Progenitor cell of endocrine pancreas (in vitro differentiated cells): ENCODE data around the gene SLC27A1. TPM values are rescaled to one million over a fixed set of nuclear protein-coding genes. Genes with fewer than 3 reads are reported as not detected.
A peak's percentile ranks its signal among the peaks of the same experiment; 100 is the strongest.

Experiments
- DNase-seq: peaks from one replicate; pipeline ENCODE4 v3.0.0; 2021; ENCODE audit warnings: low spot score; ENCODE audit not compliant: unreplicated experiment
- H3K27ac Mint-ChIP-seq: 2 replicates; pipeline ENCODE4 v1.8.0; 2021; ENCODE audit warnings: mild to moderate bottlenecking, moderate library complexity, mixed read lengths
- H3K27me3 Mint-ChIP-seq: 2 replicates; pipeline ENCODE4 v1.8.0; 2021; ENCODE audit warnings: mixed read lengths
- H3K36me3 Mint-ChIP-seq: 2 replicates; pipeline ENCODE4 v1.8.0; 2022; ENCODE audit warnings: mixed read lengths; ENCODE audit not compliant: insufficient read depth
- H3K4me1 Mint-ChIP-seq: 2 replicates; pipeline ENCODE4 v1.8.0; 2021; ENCODE audit warnings: low read depth, mixed read lengths
- H3K4me3 Mint-ChIP-seq: 2 replicates; pipeline ENCODE4 v1.8.0; 2021; ENCODE audit warnings: low read depth, mild to moderate bottlenecking, moderate library complexity, mixed read lengths
- H3K9me3 Mint-ChIP-seq: 2 replicates; pipeline ENCODE4 v1.8.0; 2021; ENCODE audit warnings: low read depth, mixed read lengths
- CTCF ChIP-seq: fragments of 200-600 bp; sonication (generic); IDR thresholded peaks from one replicate; pipeline ENCODE4 v1.5.0; 2021; ENCODE audit warnings: antibody characterized with exemption, mild to moderate bottlenecking; ENCODE audit not compliant: unreplicated experiment
- total RNA-seq: library from RNA; stranded (reverse); gene quantifications from 2 replicates; pipeline ENCODE4 v1.2.1, GENCODE V29; 2021

SLC27A1 gene
- total RNA-seq, 1 donor from 2014 or later = 19.8 TPM

GRCh38 chr19:17431417-17431816 lies 38.9 kb upstream of the SLC27A1 start:
- Mint-ChIP-seq H3K36me3 (no peaks in the 10 kb centered on the region), H3K27me3 (no peaks in the 10 kb centered on the region), H3K4me3 (no peak overlapping the region), H3K27ac (no peak overlapping the region), H3K9me3 (no peaks in the 10 kb centered on the region), H3K4me1 (no peaks in the 10 kb centered on the region)
- TF ChIP-seq CTCF = no peak
- no peak for DNase-seq

- Mint-ChIP-seq H3K27me3 (no peaks in the 10 kb centered on the region), H3K4me3 (no peak overlapping the region), H3K9me3 (no peaks in the 10 kb centered on the region), H3K36me3 (no peaks in the 10 kb centered on the region), H3K4me1 (no peaks in the 10 kb centered on the region), H3K27ac (no peak overlapping the region)
- no peak for TF ChIP-seq CTCF
- no peak for DNase-seq
Measured at GRCh38 chr19:17435218-17435617, 35.1 kb upstream of the SLC27A1 start.

GRCh38 chr19:17436094-17436873 lies 34.0 kb upstream of the SLC27A1 start:
- TF ChIP-seq CTCF = no peak

GRCh38 chr19:17436874-17437267 lies 33.5 kb upstream of the SLC27A1 start:
- DNase-seq = no peak
- H3K36me3 Mint-ChIP-seq = no peaks in the 10 kb centered on the region
- H3K27me3 Mint-ChIP-seq = no peaks in the 10 kb centered on the region
- no peaks in the 10 kb centered on the region for H3K4me1 Mint-ChIP-seq
- H3K9me3 Mint-ChIP-seq = no peaks in the 10 kb centered on the region
- TF ChIP-seq CTCF = no peak
- no peak overlapping the region for H3K27ac Mint-ChIP-seq
- H3K4me3 Mint-ChIP-seq = no peak overlapping the region

More at GRCh38 chr19:17436094-17436873, 34.0 kb upstream of the SLC27A1 start:
- Mint-ChIP-seq H3K36me3 (no peaks in the 10 kb centered on the region), H3K4me1 (no peaks in the 10 kb centered on the region), H3K4me3 (no peak overlapping the region), H3K9me3 (no peaks in the 10 kb centered on the region), H3K27me3 (no peaks in the 10 kb centered on the region), H3K27ac (no peak overlapping the region)
- DNase-seq = no peak

GRCh38 chr19:17441241-17442021 lies 28.9 kb upstream of the SLC27A1 start:
- Mint-ChIP-seq H3K4me3 (no peak overlapping the region), H3K9me3 (no peaks in the 10 kb centered on the region), H3K27ac (no peak overlapping the region)

More at GRCh38 chr19:17441241-17442021, 28.9 kb upstream of the SLC27A1 start:
- no peak for DNase-seq
- Mint-ChIP-seq H3K36me3 (no peaks in the 10 kb centered on the region), H3K4me1 (no peaks in the 10 kb centered on the region), H3K27me3 (no peaks in the 10 kb centered on the region)
- peak; percentile 50 for TF ChIP-seq CTCF
